ENCODE results near the gene KRTAP5-6.
"Not testable (repeated sequence)": the region's sequence is repeated elsewhere in the genome, so short reads cannot be mapped to it uniquely, and the experiment has no call there.

Gene KRTAP5-6

GRCh38 chr11:1683216-1683615, 13.8 kb upstream of the KRTAP5-6 start:
- DNase-seq (ENCODE audit: low spot score), result not testable (repeated sequence)

- DNase-seq (ENCODE audit: low spot score), result not testable (repeated sequence)
Observed at GRCh38 chr11:1683904-1684572, 13.0 kb upstream of the KRTAP5-6 start.

- DNase-seq (ENCODE audit: low spot score), result not testable (repeated sequence)
Observed at GRCh38 chr11:1684886-1685874, 11.8 kb upstream of the KRTAP5-6 start.

- not testable (repeated sequence) for DNase-seq (ENCODE audit: low spot score)
Observed at GRCh38 chr11:1686220-1686619, 10.8 kb upstream of the KRTAP5-6 start.

- not testable (repeated sequence) for DNase-seq (ENCODE audit: low spot score)
Observed at GRCh38 chr11:1688336-1688947, 8.6 kb upstream of the KRTAP5-6 start.

GRCh38 chr11:1689250-1690166, 7.5 kb upstream of the KRTAP5-6 start:
- DNase-seq (ENCODE audit: low spot score), result not testable (repeated sequence)

GRCh38 chr11:1690167-1691025, 6.6 kb upstream of the KRTAP5-6 start:
- no peak for DNase-seq (ENCODE audit: low spot score)

- no peak for DNase-seq (ENCODE audit: low spot score)
Observed at GRCh38 chr11:1691026-1691877, 5.7 kb upstream of the KRTAP5-6 start.

- DNase-seq (ENCODE audit: low spot score), result no peak
Observed at GRCh38 chr11:1691878-1692707, 4.9 kb upstream of the KRTAP5-6 start.

- DNase-seq (ENCODE audit: low spot score), result no peak
Observed at GRCh38 chr11:1692708-1693326, 4.2 kb upstream of the KRTAP5-6 start.

- DNase-seq (ENCODE audit: low spot score), result peak; percentile 72
Observed at GRCh38 chr11:1693327-1694063, 3.5 kb upstream of the KRTAP5-6 start.

GRCh38 chr11:1694064-1694845, 2.7 kb upstream of the KRTAP5-6 start:
- peak; percentile 72 for DNase-seq (ENCODE audit: low spot score)

GRCh38 chr11:1694846-1695547, 2.0 kb upstream of the KRTAP5-6 start:
- DNase-seq (ENCODE audit: low spot score), result no peak

- DNase-seq (ENCODE audit: low spot score), result no peak
Observed at GRCh38 chr11:1695548-1696108, 1.4 kb upstream of the KRTAP5-6 start.

- DNase-seq (ENCODE audit: low spot score), result no peak
Observed at GRCh38 chr11:1699771-1700170, 2.8 kb downstream of the KRTAP5-6 start.

Data from SK-N-DZ (cell line).